Measurements from ENCODE around the gene SPATS2.

Gene SPATS2

DNA sequence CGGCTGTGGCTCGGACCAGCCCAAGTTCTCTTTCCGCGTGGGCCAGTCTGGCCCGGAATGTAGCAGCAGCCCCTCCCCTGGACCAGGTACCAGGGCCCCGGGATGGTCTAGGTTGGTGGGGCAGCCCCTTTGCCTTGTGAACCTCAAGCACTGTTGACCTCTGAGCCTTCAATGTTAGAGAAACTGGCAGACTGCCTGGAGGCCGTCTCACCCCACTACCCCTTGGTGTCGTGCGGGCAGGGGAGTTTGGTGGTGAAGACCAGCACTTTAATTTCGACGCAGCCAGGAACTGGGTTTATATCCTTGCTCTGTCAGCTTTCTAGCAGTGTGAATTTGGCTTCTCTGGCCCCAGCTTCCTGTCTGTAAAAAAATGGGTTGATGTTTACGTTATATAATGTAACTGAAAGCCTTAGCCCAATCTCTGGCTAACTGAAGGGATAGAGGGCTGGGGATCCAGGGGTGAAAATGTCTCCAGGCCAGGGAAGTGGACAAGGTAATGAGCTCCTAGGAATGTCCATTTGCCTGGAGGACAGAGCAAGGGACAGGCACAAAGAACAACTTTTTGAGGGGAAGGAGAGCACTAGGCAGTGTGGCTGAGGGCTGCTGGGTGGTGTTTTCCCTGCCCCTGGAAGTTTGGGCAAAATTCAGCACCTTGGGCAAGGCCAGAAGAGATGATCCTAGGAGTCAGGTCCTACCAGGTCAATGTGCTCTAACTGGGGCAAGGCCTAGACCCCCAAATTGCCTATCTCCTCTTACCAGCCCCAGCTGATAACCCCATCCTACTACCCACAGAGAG, 189.3 kb downstream of the SPATS2 start:
- Histone ChIP-seq H3K9me3 (ENCODE audit: control insufficient read depth, low read length) (no peaks in the 10 kb centered on the region), H3K27ac (ENCODE audit: low read depth, low read length, severe bottlenecking) (no peak overlapping the region), H3K36me3 (ENCODE audit: control insufficient read depth, insufficient read depth, low read length) (peaks cover 57% of the 10 kb centered on the region), H3K4me3 (ENCODE audit: extremely low read depth, insufficient read depth, low read length, poor library complexity, severe bottlenecking) (no peak overlapping the region), H3K4me1 (ENCODE audit: control insufficient read depth, insufficient read depth, low read length, poor library complexity, severe bottlenecking) (peaks cover 4% of the 10 kb centered on the region)
- WGBS, 2 experiments (ENCODE audit: insufficient coverage in 2 of 2), result 97 to 99% methylated on average over 11 to 12 of the region's 12 CpGs

- no peak overlapping the region for H3K4me3 ChIP-seq (ENCODE audit: extremely low read depth, insufficient read depth, low read length, poor library complexity, severe bottlenecking)
- no peak overlapping the region for H3K27ac ChIP-seq (ENCODE audit: low read depth, low read length, severe bottlenecking)
- H3K4me1 ChIP-seq (ENCODE audit: control insufficient read depth, insufficient read depth, low read length, poor library complexity, severe bottlenecking), result peaks cover 4% of the 10 kb centered on the region
- peaks cover 64% of the 10 kb centered on the region for H3K36me3 ChIP-seq (ENCODE audit: control insufficient read depth, insufficient read depth, low read length)
- H3K9me3 ChIP-seq (ENCODE audit: control insufficient read depth, low read length), result no peaks in the 10 kb centered on the region
- 92 to 94% methylated on average over 10 to 12 of the region's 18 CpGs for WGBS, 2 experiments (ENCODE audit: insufficient coverage in 2 of 2)
Observed at GRCh38 chr12:49557187-49557916, 190.1 kb downstream of the SPATS2 start.

DNA sequence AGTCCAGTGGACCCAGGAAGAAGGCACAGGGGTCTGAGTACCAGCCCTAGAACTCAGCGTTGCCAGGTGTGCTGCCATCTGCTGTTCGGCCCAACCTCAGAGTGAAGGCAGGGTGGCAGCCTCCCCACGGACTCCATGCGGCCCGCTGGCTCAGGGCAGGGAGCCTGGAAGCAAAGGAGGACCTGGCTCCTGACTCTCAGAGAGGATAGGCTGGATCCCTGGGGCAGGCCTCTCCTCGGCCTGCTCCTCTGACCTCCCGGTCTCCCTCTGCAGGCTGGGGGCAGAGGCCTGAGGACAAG, 190.6 kb downstream of the SPATS2 start:
- H3K4me3 ChIP-seq (ENCODE audit: extremely low read depth, insufficient read depth, low read length, poor library complexity, severe bottlenecking), result no peak overlapping the region
- peaks cover 4% of the 10 kb centered on the region for H3K4me1 ChIP-seq (ENCODE audit: control insufficient read depth, insufficient read depth, low read length, poor library complexity, severe bottlenecking)
- no peak overlapping the region for H3K27ac ChIP-seq (ENCODE audit: low read depth, low read length, severe bottlenecking)
- H3K36me3 ChIP-seq (ENCODE audit: control insufficient read depth, insufficient read depth, low read length), result peaks cover 70% of the 10 kb centered on the region
- WGBS, 2 experiments (ENCODE audit: insufficient coverage in 2 of 2), result 91 to 95% methylated on average over 6 to 7 of the region's 7 CpGs
- no peaks in the 10 kb centered on the region for H3K9me3 ChIP-seq (ENCODE audit: control insufficient read depth, low read length)

DNA sequence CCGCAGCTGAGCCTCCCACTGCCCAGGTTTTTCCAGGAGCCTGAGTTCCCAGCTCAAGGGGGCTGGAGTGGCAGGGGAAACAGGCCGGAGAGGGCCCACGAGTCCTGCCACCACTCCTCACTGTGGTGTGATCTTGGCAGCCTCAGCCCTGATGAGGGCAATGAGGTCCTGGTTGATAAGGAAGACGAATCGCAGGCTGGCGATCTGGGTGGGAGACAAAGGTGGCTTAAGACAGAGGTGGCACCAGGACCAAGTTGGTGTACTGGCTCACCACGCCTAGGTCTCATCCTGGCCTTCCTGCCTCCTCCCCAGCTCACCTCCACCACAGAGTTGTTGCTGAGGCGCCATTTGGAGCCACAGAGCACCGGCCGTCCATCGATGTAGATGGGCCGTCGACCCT, 191.3 kb downstream of the SPATS2 start:
- Histone ChIP-seq H3K9me3 (ENCODE audit: control insufficient read depth, low read length) (no peaks in the 10 kb centered on the region), H3K27ac (ENCODE audit: low read depth, low read length, severe bottlenecking) (no peak overlapping the region), H3K4me1 (ENCODE audit: control insufficient read depth, insufficient read depth, low read length, poor library complexity, severe bottlenecking) (peaks cover 4% of the 10 kb centered on the region), H3K4me3 (ENCODE audit: extremely low read depth, insufficient read depth, low read length, poor library complexity, severe bottlenecking) (no peak overlapping the region), H3K36me3 (ENCODE audit: control insufficient read depth, insufficient read depth, low read length) (peaks cover 76% of the 10 kb centered on the region)
- WGBS, 2 experiments (ENCODE audit: insufficient coverage in 2 of 2), result 94 to 96% methylated on average over 11 to 13 of the region's 13 CpGs

GRCh38 chr12:49559011-49559675, 191.9 kb downstream of the SPATS2 start:
- Histone ChIP-seq H3K36me3 (ENCODE audit: control insufficient read depth, insufficient read depth, low read length) (peaks cover 82% of the 10 kb centered on the region), H3K4me1 (ENCODE audit: control insufficient read depth, insufficient read depth, low read length, poor library complexity, severe bottlenecking) (peaks cover 4% of the 10 kb centered on the region), H3K4me3 (ENCODE audit: extremely low read depth, insufficient read depth, low read length, poor library complexity, severe bottlenecking) (no peak overlapping the region), H3K27ac (ENCODE audit: low read depth, low read length, severe bottlenecking) (no peak overlapping the region), H3K9me3 (ENCODE audit: control insufficient read depth, low read length) (no peaks in the 10 kb centered on the region)
- 96 to 98% methylated on average over 13 to 16 of the region's 17 CpGs for WGBS, 2 experiments (ENCODE audit: insufficient coverage in 2 of 2)

DNA sequence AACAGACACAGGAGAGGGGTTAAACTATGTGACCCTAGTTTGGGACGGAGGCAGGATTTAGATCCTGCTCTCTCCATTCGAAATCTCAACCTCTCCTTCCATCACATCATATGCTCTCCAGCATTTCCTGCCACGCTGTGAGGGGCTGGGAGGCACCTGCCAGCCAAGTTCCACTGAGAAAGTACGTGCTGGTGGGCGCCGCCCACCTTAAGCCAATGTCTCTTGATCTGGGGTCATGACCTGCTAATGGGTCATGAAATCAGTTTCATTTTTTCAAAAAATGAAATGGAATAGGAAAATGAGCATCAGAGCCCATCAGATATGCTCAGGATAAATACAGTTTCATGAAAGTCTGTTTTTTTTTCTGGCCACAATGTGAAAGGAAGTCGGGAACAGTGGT, 193.4 kb downstream of the SPATS2 start:
- WGBS, 2 experiments (ENCODE audit: insufficient coverage in 2 of 2), result 95 to 96% methylated on average over 7 of the region's 7 CpGs

DNA sequence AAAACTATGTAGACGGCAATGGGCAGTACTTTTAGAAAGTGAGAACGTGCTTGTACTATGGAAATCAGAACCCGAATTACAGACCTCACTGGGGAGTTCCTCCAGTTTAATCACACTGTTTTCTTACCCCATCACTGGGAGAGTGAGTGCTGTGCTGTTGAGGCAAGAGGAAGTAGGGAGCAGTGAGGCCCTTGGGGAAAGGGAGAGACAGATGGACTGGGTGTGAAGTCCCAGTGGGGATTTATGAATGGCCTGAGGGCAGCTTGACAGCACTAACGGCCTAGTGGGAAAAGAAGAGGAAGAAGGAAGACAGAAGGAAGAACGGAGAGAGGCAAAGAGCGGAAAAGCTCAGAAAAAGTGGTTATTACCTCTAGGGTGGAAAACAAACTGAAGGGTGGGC, 195.0 kb downstream of the SPATS2 start:
- WGBS, 2 experiments (ENCODE audit: insufficient coverage in 2 of 2), result 93 to 94% methylated on average over 4 to 5 of the region's 6 CpGs
- H3K4me1 ChIP-seq (ENCODE audit: control insufficient read depth, insufficient read depth, low read length, poor library complexity, severe bottlenecking), result peaks cover 6% of the 10 kb centered on the region
- no peaks in the 10 kb centered on the region for H3K9me3 ChIP-seq (ENCODE audit: control insufficient read depth, low read length)
- H3K27ac ChIP-seq (ENCODE audit: low read depth, low read length, severe bottlenecking), result no peak overlapping the region
- no peak overlapping the region for H3K4me3 ChIP-seq (ENCODE audit: extremely low read depth, insufficient read depth, low read length, poor library complexity, severe bottlenecking)
- peaks cover 90% of the 10 kb centered on the region for H3K36me3 ChIP-seq (ENCODE audit: control insufficient read depth, insufficient read depth, low read length)

More for the DNA sequence above, 193.4 kb downstream of the SPATS2 start:
- Histone ChIP-seq H3K9me3 (ENCODE audit: control insufficient read depth, low read length) (no peaks in the 10 kb centered on the region), H3K27ac (ENCODE audit: low read depth, low read length, severe bottlenecking) (no peak overlapping the region), H3K4me1 (ENCODE audit: control insufficient read depth, insufficient read depth, low read length, poor library complexity, severe bottlenecking) (no peaks in the 10 kb centered on the region), H3K4me3 (ENCODE audit: extremely low read depth, insufficient read depth, low read length, poor library complexity, severe bottlenecking) (no peak overlapping the region), H3K36me3 (ENCODE audit: control insufficient read depth, insufficient read depth, low read length) (peaks cover 98% of the 10 kb centered on the region)

DNA sequence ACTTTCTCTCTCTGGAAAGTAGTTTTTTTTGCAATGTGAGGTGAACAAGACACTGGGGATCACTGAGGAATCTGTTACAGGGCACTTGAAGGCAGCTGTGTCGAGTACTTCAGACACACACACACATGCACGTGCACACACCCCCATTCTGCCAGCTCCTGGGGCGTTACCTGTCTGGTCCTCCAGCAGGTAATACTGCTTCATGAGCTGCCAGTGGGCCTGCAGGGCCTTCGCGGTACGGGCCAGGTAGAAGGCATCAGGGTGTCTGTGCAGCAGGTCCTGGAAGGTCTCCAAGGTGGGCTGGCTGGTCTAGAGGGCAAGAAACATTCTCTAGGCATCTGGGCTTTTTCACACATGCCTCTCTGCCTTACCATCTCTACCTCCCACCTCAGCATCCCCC, 195.6 kb downstream of the SPATS2 start:
- no peak overlapping the region for H3K27ac ChIP-seq (ENCODE audit: low read depth, low read length, severe bottlenecking)
- peaks cover 6% of the 10 kb centered on the region for H3K4me1 ChIP-seq (ENCODE audit: control insufficient read depth, insufficient read depth, low read length, poor library complexity, severe bottlenecking)
- no peak overlapping the region for H3K4me3 ChIP-seq (ENCODE audit: extremely low read depth, insufficient read depth, low read length, poor library complexity, severe bottlenecking)
- WGBS, 2 experiments (ENCODE audit: insufficient coverage in 2 of 2), result 91 to 97% methylated on average over 4 to 5 of the region's 6 CpGs
- H3K9me3 ChIP-seq (ENCODE audit: control insufficient read depth, low read length), result no peaks in the 10 kb centered on the region
- H3K36me3 ChIP-seq (ENCODE audit: control insufficient read depth, insufficient read depth, low read length), result peaks cover 84% of the 10 kb centered on the region

- Histone ChIP-seq H3K36me3 (ENCODE audit: control insufficient read depth, insufficient read depth, low read length) (peaks cover 71% of the 10 kb centered on the region), H3K27ac (ENCODE audit: low read depth, low read length, severe bottlenecking) (no peak overlapping the region), H3K9me3 (ENCODE audit: control insufficient read depth, low read length) (no peaks in the 10 kb centered on the region), H3K4me1 (ENCODE audit: control insufficient read depth, insufficient read depth, low read length, poor library complexity, severe bottlenecking) (peaks cover 10% of the 10 kb centered on the region), H3K4me3 (ENCODE audit: extremely low read depth, insufficient read depth, low read length, poor library complexity, severe bottlenecking) (no peak overlapping the region)
- 96 to 98% methylated on average over 9 to 10 of the region's 14 CpGs for WGBS, 2 experiments (ENCODE audit: insufficient coverage in 2 of 2)
Observed at GRCh38 chr12:49563951-49564685, 196.9 kb downstream of the SPATS2 start.

GRCh38 chr12:49564686-49565405, 197.6 kb downstream of the SPATS2 start:
- H3K4me1 ChIP-seq (ENCODE audit: control insufficient read depth, insufficient read depth, low read length, poor library complexity, severe bottlenecking), result peaks cover 12% of the 10 kb centered on the region
- H3K36me3 ChIP-seq (ENCODE audit: control insufficient read depth, insufficient read depth, low read length), result peaks cover 64% of the 10 kb centered on the region
- H3K27ac ChIP-seq (ENCODE audit: low read depth, low read length, severe bottlenecking), result no peak overlapping the region
- H3K9me3 ChIP-seq (ENCODE audit: control insufficient read depth, low read length), result no peaks in the 10 kb centered on the region
- WGBS, 2 experiments (ENCODE audit: insufficient coverage in 2 of 2), result 96 to 97% methylated on average over 6 to 7 of the region's 8 CpGs
- H3K4me3 ChIP-seq (ENCODE audit: extremely low read depth, insufficient read depth, low read length, poor library complexity, severe bottlenecking), result no peak overlapping the region

Data from mesodermal cell (in vitro differentiated cells).